Lower leg skin (tissue), 3 donors: Measurements from ENCODE around the gene TNFAIP8L3.

ENCODE experiments used
- POLR2A ChIP-seq, 2 donors: fragments of 450-650 bp; IDR thresholded peaks; one replicate each; pipeline ENCODE4 v1.6.1; 2016 to 2017; ENCODE audit warnings: antibody characterized with exemption in 2 of 2, mild to moderate bottlenecking in 1 of 2, moderate library complexity in 1 of 2
- TF ChIP-seq, protein P1 (sequence below), 3 donors: fragments of 450-650 bp; IDR thresholded peaks; one replicate each; pipeline ENCODE4 v1.5.1; 2016; ENCODE audit warnings: antibody characterized with exemption in 3 of 3, mild to moderate bottlenecking in 3 of 3, moderate library complexity in 2 of 3

DNA sequence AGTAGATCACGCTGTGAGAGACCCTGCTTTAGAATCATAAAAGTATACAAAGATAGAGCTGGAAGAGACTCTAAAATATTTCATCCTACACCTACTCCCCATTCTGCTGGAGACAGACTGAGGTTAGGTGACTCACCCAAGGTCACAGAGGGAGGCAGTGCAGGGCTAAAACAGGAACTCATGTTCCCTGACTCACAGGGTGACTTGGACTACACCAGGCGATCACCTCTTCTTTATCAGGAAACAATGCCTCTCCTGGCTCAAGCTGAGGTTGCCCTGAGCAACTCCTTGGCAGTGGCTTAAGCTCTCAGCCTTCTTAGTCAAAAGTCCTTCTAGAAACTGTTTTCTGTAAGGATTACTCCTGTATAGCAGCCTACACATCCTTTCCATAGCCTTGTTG is 26.4 kb upstream of the TNFAIP8L3 start:
- no peak for TF ChIP-seq POLR2A (IDR thresholded peaks at IDR 0.05)
- TF ChIP-seq, protein P1, sequence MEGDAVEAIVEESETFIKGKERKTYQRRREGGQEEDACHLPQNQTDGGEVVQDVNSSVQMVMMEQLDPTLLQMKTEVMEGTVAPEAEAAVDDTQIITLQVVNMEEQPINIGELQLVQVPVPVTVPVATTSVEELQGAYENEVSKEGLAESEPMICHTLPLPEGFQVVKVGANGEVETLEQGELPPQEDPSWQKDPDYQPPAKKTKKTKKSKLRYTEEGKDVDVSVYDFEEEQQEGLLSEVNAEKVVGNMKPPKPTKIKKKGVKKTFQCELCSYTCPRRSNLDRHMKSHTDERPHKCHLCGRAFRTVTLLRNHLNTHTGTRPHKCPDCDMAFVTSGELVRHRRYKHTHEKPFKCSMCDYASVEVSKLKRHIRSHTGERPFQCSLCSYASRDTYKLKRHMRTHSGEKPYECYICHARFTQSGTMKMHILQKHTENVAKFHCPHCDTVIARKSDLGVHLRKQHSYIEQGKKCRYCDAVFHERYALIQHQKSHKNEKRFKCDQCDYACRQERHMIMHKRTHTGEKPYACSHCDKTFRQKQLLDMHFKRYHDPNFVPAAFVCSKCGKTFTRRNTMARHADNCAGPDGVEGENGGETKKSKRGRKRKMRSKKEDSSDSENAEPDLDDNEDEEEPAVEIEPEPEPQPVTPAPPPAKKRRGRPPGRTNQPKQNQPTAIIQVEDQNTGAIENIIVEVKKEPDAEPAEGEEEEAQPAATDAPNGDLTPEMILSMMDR (IDR thresholded peaks at IDR 0.05): no peak
